Hematopoietic multipotent progenitor cell treated with erythropoietin and hydrocortisone succinate and interleukin-3 and kit ligand, for 8 days (in vitro differentiated cells): Measurements from ENCODE around the gene PUS10.
"Not testable (repeated sequence)": the region's sequence is repeated elsewhere in the genome, so short reads cannot be mapped to it uniquely, and the experiment has no call there.

Source experiments
- DNase-seq: peaks from one replicate; pipeline ENCODE4 v3.0.0-alpha.2; 2015

PUS10 gene, protein sequence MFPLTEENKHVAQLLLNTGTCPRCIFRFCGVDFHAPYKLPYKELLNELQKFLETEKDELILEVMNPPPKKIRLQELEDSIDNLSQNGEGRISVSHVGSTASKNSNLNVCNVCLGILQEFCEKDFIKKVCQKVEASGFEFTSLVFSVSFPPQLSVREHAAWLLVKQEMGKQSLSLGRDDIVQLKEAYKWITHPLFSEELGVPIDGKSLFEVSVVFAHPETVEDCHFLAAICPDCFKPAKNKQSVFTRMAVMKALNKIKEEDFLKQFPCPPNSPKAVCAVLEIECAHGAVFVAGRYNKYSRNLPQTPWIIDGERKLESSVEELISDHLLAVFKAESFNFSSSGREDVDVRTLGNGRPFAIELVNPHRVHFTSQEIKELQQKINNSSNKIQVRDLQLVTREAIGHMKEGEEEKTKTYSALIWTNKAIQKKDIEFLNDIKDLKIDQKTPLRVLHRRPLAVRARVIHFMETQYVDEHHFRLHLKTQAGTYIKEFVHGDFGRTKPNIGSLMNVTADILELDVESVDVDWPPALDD

GRCh38 chr2:61017556-61018317, at the start of gene PUS10, which contains the start of gene PEX13:
Gene PUS10 (minus strand): TSS chr2:61018255. CDS start chr2:61011890, 6,365 bp downstream.
Gene PEX13 (plus strand): TSS chr2:61017720. CDS start chr2:61017760, 40 bp downstream.
- peak; percentile 82 for DNase-seq

GRCh38 chr2:61065714-61066709, 48.0 kb upstream of the PUS10 start, which contains the start of gene SANBR:
Gene SANBR (plus strand): TSS chr2:61065871. CDS start chr2:61070351, 4,480 bp downstream.
- DNase-seq: peak; percentile 91

DNA sequence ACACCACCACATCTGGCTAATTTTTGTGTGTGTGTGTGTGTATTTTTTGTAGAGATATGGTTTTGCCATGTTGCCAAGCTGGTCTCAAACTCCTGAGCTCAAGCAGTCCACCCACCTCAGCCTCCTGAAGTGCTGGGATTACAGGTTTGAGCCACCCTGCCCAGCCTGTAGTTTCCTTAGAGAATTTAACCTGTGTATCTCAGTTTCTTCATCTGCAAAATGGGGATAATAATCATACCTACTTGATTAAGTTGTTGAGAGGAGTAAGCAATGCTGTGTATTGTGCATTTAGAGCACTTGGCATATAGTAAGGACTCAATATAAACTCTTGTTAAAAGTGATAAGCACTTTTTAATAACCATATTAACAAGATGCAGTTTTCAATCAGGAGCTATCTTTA, 41.3 kb upstream of the PUS10 start:
- no peak for DNase-seq

DNA sequence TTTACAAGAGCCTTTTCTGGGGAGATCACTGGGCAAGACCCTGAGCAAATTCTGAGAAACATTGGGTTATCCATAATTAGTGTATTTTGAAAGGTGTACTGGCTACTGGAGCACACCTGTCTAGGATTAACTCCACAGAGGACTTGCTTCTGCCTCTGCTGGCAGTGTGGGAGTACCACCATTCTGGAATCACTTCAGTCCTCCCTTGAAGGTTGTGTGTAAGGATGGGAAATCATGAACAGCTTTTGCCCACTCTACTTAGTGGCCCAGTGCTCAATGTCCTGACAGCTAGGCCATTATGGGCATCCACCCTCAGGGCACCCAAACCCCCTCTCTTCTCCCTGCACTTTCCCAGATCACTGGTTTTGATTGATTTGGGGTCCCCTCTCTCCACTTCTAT, 39.5 kb upstream of the PUS10 start:
- DNase-seq: no peak

- peak; percentile 41 for DNase-seq
These were observed 37.5 kb upstream of the PUS10 start for GRCh38 chr2:61055557-61055956.

GRCh38 chr2:61045999-61046398, 27.9 kb upstream of the PUS10 start:
- no peak for DNase-seq

DNA sequence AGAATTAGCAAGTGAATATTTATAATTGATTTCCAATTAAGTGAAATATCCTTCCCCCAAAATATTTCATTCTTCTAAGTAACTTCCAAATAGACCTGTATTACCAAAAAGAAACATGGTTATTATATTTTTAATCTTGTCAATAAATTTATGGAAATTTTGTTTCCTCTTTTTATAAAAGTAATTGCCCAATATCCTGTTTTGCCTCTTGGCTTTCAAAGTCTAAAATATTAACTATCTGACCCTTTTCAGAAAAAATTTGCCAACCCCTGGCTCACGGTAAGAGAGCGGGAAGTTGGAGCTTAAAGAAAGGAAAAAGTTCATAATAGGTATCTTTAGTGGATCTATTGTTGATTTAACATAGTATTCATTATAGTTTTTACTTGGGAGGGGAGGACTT, 27.2 kb upstream of the PUS10 start:
- DNase-seq: no peak

- DNase-seq: no peak
These were observed 26.6 kb upstream of the PUS10 start for GRCh38 chr2:61044636-61045035.

- no peak for DNase-seq
These were observed 24.8 kb upstream of the PUS10 start for GRCh38 chr2:61042807-61043206.

GRCh38 chr2:61036643-61037042, 18.6 kb upstream of the PUS10 start:
- DNase-seq: not testable (repeated sequence)

- DNase-seq: not testable (repeated sequence)
These were observed 16.5 kb upstream of the PUS10 start for GRCh38 chr2:61034592-61034991.

DNA sequence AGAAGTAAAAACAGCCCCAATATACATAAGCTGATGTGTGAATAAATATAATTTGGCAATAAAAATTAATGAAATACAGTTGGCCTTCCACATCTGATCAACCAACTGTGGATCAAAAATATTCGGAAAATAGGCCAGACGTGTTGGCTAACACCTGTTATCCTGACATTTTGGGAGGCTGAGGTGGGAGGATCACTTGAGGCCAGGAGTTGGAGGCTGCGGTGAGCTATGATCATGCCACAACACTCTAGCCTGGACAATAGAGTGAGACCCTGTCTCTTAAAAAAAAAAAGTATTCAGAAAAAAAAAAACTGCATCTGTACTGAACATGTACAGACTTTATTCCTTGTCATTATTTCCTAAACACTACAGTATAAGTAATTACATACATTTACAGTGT, 11.5 kb upstream of the PUS10 start:
- no peak for DNase-seq

DNA sequence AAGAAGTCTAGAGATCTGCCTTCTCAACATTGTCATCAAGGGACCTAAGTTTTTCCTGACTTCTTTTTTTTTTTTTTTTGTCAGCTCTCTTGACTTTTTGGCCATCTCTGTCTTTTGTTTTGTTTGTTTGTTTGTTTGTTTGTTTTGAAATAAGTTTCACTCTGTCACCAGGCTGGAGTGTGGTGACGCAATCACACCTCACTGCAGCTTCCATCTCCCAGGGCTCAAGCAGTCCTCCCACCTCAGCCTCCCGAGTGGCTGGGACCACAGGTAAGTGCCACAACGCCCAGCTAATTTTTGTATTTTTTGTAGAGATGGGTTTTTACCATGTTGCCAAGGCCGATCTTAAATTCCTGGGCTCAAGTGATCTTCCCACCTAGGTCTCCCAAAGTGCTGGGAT, 5.6 kb upstream of the PUS10 start:
- no peak for DNase-seq

DNA sequence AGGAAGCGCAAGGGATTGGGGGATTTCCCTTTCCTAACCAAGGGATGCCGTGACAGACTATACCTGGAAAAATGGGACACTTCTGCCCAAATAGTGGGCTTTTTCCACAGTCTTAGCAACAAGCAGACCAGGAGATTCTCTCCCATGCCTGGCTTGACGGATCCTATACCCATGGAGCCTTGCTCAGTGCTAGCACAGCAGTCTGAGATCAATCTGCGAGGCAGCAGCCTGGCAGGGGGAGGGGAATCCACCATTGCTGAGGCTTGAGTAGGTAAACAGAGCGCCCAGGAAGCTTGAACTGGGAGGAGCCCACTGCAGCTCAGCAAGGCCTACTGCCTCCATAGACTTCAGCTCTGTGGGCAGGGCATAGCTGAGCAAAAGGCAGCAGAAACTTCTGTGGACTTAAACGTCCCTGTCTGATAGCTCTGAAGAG, 3.2 kb upstream of the PUS10 start:
- no peak for DNase-seq

GRCh38 chr2:61018798-61019197, 743 bp upstream of the PUS10 start:
- DNase-seq: no peak

- no peak for DNase-seq
These were observed 282 bp upstream of the PUS10 start for GRCh38 chr2:61018318-61018755.

DNA sequence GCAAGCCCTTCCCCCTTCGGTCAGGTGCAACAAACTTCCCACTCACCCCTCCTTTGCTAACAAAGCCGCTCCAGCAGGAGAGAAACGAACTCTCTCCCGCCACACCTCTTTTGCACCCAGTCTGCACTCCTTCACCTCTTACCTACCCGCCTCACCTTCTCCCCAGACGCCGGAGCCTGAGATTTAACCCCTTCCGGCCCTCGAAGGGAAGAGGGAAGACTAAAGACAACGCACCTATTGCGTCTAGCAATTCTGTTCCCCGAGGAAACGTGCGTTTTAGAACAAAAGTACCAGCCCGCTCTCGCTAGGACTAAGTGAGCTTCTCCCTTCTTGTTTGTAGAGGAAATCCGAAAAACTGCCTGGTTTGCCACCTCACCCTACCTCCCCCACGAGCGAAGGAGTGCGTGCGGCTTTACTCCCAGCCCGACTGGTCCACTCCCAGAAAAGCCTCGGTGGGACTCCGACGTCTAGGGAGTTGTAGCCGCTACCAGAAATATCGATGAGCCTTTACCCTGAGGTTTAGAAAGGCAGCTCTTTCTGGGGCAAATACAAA, 976 bp downstream of the PUS10 start:
- DNase-seq: peak; percentile 85

DNA sequence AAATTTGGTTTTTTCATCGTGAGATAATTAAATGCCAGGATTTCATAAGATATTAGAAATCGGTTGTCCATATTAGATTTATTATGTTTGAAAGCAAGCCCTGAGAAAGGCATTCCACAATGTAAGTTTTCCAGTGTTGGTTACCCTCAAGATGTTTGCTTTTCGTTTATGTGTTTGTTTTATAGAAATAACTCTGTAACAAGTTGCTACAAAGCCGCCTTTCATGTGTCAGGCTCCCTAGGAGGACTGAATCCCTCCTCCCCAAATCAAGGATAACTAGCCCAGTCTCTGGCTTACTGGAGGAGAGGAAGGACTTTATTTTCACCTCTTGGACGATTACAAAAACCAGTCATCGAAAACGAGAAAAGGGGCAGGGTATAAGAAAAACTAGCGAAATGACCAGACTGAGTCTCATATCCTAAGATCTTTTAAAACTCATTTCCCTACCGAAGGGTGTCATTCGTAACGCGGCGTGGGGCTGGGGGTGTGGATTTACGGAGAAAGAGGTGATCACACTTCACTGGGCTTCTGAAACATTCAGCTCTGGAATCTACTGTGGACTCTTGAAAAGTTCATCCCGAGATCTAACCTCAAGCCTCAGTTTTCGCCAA, 1.6 kb downstream of the PUS10 start:
- no peak for DNase-seq

DNA sequence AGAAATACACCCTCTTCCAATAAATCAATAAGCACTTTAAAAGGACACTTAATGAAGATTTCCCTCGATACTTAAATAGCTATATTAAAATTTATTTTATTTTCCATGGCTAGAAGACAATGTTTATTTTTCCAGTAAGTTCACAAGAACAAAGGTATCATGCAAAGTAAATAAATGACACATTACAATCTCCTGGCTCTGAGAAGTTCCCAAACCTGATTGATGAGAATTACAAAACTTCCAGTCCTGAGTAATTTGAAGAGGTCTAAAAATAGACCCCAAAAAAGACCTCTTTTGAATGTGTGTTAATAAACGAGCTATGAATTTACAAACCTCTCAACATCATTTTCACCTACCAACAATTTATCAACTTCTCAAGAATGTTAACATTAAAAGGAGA, 2.1 kb downstream of the PUS10 start:
- no peak for DNase-seq

DNA sequence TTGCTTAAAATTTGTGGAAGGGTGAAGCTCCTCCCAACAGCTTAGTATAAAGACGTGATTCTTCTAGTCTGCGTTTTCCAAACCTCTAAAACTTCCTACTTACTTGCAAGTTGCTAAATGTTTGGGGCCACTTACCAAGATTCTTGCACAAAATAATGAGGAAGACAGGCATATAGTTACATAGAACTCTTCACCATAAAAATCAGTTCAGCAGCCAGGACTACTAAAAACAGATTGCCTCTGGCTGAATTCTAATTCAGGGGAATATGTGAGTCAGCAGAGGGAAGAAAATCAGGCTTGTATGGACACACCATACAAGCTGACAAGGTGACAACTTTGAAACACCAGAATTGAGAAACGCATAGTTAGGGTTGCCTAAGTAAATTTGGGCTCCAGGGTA, 3.3 kb downstream of the PUS10 start:
- no peak for DNase-seq

- no peak for DNase-seq
These were observed 4.7 kb downstream of the PUS10 start for GRCh38 chr2:61013382-61013781.

DNA sequence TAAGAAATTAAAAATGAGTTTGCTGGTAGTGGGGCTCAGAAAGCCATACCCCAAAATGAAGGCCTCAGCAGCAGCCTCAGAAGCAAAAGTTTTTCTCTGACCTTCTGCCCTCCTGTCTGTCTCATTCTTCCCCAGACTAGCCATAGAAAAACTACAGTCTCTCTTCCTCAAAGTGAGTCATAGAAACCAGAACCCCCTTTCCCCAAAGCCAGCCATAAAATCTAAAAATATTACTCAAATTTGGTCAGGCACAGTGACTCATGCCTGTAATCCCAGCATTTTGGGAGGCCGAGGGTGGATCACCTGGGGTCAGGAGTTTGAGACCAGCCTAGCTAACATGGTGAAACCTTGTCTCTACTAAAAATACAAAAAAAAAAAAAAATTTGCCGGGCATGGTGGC, 5.8 kb downstream of the PUS10 start:
- not testable (repeated sequence) for DNase-seq
